VCaP (cell line): Measurements from ENCODE around the gene APOBEC3G.

ENCODE experiments used
- H3K27ac ChIP-seq: fragments of 450-650 bp; 2 replicates; pipeline ENCODE4 v1.5.1; 2017
- CTCF ChIP-seq: fragments of 450-650 bp; conservative IDR thresholded peaks from 2 replicates; pipeline ENCODE4 v1.5.1; 2017; ENCODE audit warnings: mild to moderate bottlenecking, moderate library complexity

The APOBEC3G gene

GRCh38 chr22:39114112-39114511 is 37.0 kb downstream of the APOBEC3G start:
- TF ChIP-seq CTCF, result no peak
- H3K27ac ChIP-seq, result no peak overlapping the region

GRCh38 chr22:39115570-39115969 is 38.5 kb downstream of the APOBEC3G start:
- no peak for TF ChIP-seq CTCF
- H3K27ac ChIP-seq, result no peak overlapping the region

GRCh38 chr22:39115977-39116621 is 39.0 kb downstream of the APOBEC3G start:
- H3K27ac ChIP-seq, result no peak overlapping the region
- no peak for TF ChIP-seq CTCF

GRCh38 chr22:39117585-39118191 is 40.6 kb downstream of the APOBEC3G start:
- no peak overlapping the region for H3K27ac ChIP-seq
- TF ChIP-seq CTCF, result peak; percentile 57

- H3K27ac ChIP-seq, result no peak overlapping the region
- TF ChIP-seq CTCF, result no peak
Measured at GRCh38 chr22:39120983-39121382, 43.9 kb downstream of the APOBEC3G start.

- H3K27ac ChIP-seq, result no peak overlapping the region
- no peak for TF ChIP-seq CTCF
Measured at GRCh38 chr22:39122772-39123470, 45.8 kb downstream of the APOBEC3G start.

GRCh38 chr22:39123751-39124581 is 46.9 kb downstream of the APOBEC3G start:
- TF ChIP-seq CTCF, result no peak
- H3K27ac ChIP-seq, result no peak overlapping the region
